ENCODE measurements around the gene HSPA12B.

Gene HSPA12B

GRCh38 chr20:3801846-3802245 is 69.4 kb downstream of the HSPA12B start:
- no peak for TF ChIP-seq CTCF (conservative IDR thresholded peaks at IDR 0.05)

More at GRCh38 chr20:3801846-3802245, 69.4 kb downstream of the HSPA12B start:
- no peak overlapping the region for H3K27ac ChIP-seq

Measured in VCaP (cell line).